Measurements from ENCODE around the gene SFXN3. TPM values are rescaled to one million over a fixed set of nuclear protein-coding genes. Genes with fewer than 3 reads are reported as not detected.
A peak's percentile ranks its signal among the peaks of the same experiment; 100 is the strongest.

Gene SFXN3
- total and polyA plus RNA-seq, 2 of the 13 experiments (the other 11 are each of a cell fraction or from before 2014, with no cell fraction given), result 16.8 to 71.5 TPM

GRCh38 chr10:101031128-101031795 lies at the start of gene SFXN3, which contains the start of gene PDZD7 (continued):
- TF ChIP-seq ZNF501 (CRISPR knock-in tag; IDR thresholded peaks at IDR 0.05), result no peak
- peak; percentile 16; the same call in 1 of the 3 replicates for TF ChIP-seq MXI1 (IDR thresholded peaks at IDR 0.05; ENCODE audit: borderline replicate concordance, low read depth, low read length)
- TF ChIP-seq LBX2 (CRISPR knock-in tag; IDR thresholded peaks at IDR 0.05; ENCODE audit: borderline replicate concordance), result no peak
- TF ChIP-seq ZNF30 (CRISPR knock-in tag; IDR thresholded peaks at IDR 0.05), result no peak
- no peak for TF ChIP-seq ZNF83 (CRISPR knock-in tag; IDR thresholded peaks at IDR 0.05; ENCODE audit: borderline replicate concordance)
- TF ChIP-seq IKZF5 (CRISPR knock-in tag; IDR thresholded peaks at IDR 0.05), result no peak
- TF ChIP-seq SNAPC5 (CRISPR knock-in tag; IDR thresholded peaks at IDR 0.05; ENCODE audit: borderline replicate concordance), result no peak
- TF ChIP-seq ZMYM4 (CRISPR knock-in tag; IDR thresholded peaks at IDR 0.05), result peak; percentile 29; the same call in 1 of the 2 replicates
- TF ChIP-seq GATA4 (IDR thresholded peaks at IDR 0.05; ENCODE audit: borderline replicate concordance, low read depth), result no peak
- TF ChIP-seq SP5 (CRISPR knock-in tag; IDR thresholded peaks at IDR 0.05; ENCODE audit: borderline replicate concordance, low read depth), result no peak
- no peak for TF ChIP-seq ZNF879 (CRISPR knock-in tag; IDR thresholded peaks at IDR 0.05)
- no peak for TF ChIP-seq CREBL2 (CRISPR knock-in tag; IDR thresholded peaks at IDR 0.05; ENCODE audit: borderline replicate concordance)
- TF ChIP-seq ATF7-NPFF (CRISPR knock-in tag; IDR thresholded peaks at IDR 0.05; ENCODE audit: low read depth), result peak; percentile 17; the same call in 1 of the 2 replicates
- no peak for TF ChIP-seq IRF9 (CRISPR knock-in tag; IDR thresholded peaks at IDR 0.05; ENCODE audit: borderline replicate concordance)
- TF ChIP-seq YEATS2 (CRISPR knock-in tag; IDR thresholded peaks at IDR 0.05; ENCODE audit: borderline replicate concordance), result no peak; the same call in 1 of the 2 replicates
- no peak for TF ChIP-seq SOX13 (IDR thresholded peaks at IDR 0.05)
- no peak for TF ChIP-seq SOX13 (CRISPR knock-in tag; conservative IDR thresholded peaks at IDR 0.05 in 1 of 2, IDR thresholded peaks at IDR 0.05 in 1 of 2)
- no peak for TF ChIP-seq NFE2 (CRISPR knock-in tag; IDR thresholded peaks at IDR 0.05)
- TF ChIP-seq ZNF121 (CRISPR knock-in tag; IDR thresholded peaks at IDR 0.05), result no peak
- no peak for TF ChIP-seq MLX (CRISPR knock-in tag; IDR thresholded peaks at IDR 0.05)
- no peak for TF ChIP-seq ZSCAN29 (CRISPR knock-in tag; conservative IDR thresholded peaks at IDR 0.05)
- 0 out of 2 replicates have a peak, but pooled peaks have one; percentile 24 for TF ChIP-seq CHD2 (IDR thresholded peaks at IDR 0.05; ENCODE audit: low read depth, low read length)
- TF ChIP-seq KLF15 (CRISPR knock-in tag; IDR thresholded peaks at IDR 0.05; ENCODE audit: borderline replicate concordance), result no peak
- TF ChIP-seq TBX3 (IDR thresholded peaks at IDR 0.05; ENCODE audit: borderline replicate concordance), result peak; percentile 54; the same call in 1 of the 2 replicates
- no peak for TF ChIP-seq ZKSCAN8 (CRISPR knock-in tag; IDR thresholded peaks at IDR 0.05; ENCODE audit: borderline replicate concordance)
- TF ChIP-seq U2AF1 (optimal IDR thresholded peaks at IDR 0.05; ENCODE audit: low read depth, low read length), result no peak
- TF ChIP-seq NCOA5 (CRISPR knock-in tag; IDR thresholded peaks at IDR 0.05), result no peak
- TF ChIP-seq AGO2 (optimal IDR thresholded peaks at IDR 0.05; ENCODE audit: low read depth, low read length), result no peak
